HUES64 (cell line): ENCODE results near the gene RYK.

Experiments used
- H3K27ac ChIP-seq: 2 replicates; pipeline ENCODE4 v1.7.0; 2013; ENCODE audit warnings: low read depth, low read length, inconsistent platforms
- H3K27me3 ChIP-seq: 2 replicates; pipeline ENCODE4 v1.6.1; 2013; ENCODE audit warnings: mild to moderate bottlenecking, low read length; ENCODE audit not compliant: insufficient read depth
- H3K36me3 ChIP-seq: 2 replicates; pipeline ENCODE4 v1.6.1; 2013; ENCODE audit warnings: mild to moderate bottlenecking, low read length; ENCODE audit not compliant: insufficient read depth
- H3K4me1 ChIP-seq: 2 replicates; pipeline ENCODE4 v1.6.1; 2013; ENCODE audit warnings: mild to moderate bottlenecking, low read length, moderate library complexity; ENCODE audit not compliant: insufficient read depth
- H3K4me3 ChIP-seq: 2 replicates; pipeline ENCODE4 v1.5.1; 2013; ENCODE audit warnings: mild to moderate bottlenecking, low read length, moderate library complexity
- H3K9ac ChIP-seq: 2 replicates; pipeline ENCODE4 v1.6.1; 2013; ENCODE audit warnings: mild to moderate bottlenecking, low read depth, low read length
- H3K9me3 ChIP-seq: 2 replicates; pipeline ENCODE4 v1.6.1; 2013; ENCODE audit warnings: low read depth, low read length; ENCODE audit not compliant: insufficient read depth
- WGBS: fragments of 150-250, 120-280 bp; methylation state at CpG from one replicate; pipeline ENCODE4 v1.1.7; 2013; ENCODE audit warnings: missing lambda C conversion rate; 5-methylcytosine and 5-hydroxymethylcytosine counted together

Gene RYK

DNA sequence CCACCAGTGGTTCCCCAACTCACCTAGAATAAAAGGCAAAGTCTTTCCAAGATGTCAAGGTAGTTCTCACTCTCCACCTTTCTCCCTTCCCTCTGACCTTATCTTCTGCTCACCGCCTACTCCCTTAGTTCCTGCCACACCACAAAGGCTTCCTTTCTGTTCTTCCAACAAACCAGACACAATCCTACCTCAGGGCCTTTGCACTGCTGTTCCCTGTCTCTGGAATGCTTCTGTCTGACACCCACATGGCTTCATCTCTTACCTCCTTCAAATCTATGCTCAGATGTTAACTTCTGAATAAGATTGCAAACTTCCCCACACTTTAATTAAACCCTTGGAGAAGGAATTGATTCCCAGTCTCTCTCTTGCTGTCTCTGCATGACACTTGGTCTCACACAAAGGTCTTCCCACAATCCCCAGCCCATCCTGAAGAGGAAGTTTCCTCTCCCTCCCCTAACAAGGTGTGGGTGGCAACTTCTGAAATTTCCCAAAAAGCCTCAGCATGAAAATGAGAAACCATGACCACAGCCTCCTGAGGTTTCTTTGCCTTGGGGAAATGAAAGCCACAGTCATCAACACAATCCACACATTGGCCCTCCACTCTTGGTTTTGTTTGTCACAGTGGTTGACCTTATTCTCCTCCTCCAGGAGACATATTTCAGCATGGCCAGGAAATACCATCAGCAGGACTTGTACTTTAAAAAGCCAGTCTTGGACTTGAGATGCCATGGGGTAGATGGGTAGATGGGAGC is 3.0 kb upstream of the RYK start:
- no peaks in the 10 kb centered on the region for H3K27me3 ChIP-seq
- 85% methylated on average over 1 of the region's 1 CpG for WGBS
- H3K9me3 ChIP-seq: no peaks in the 10 kb centered on the region

DNA sequence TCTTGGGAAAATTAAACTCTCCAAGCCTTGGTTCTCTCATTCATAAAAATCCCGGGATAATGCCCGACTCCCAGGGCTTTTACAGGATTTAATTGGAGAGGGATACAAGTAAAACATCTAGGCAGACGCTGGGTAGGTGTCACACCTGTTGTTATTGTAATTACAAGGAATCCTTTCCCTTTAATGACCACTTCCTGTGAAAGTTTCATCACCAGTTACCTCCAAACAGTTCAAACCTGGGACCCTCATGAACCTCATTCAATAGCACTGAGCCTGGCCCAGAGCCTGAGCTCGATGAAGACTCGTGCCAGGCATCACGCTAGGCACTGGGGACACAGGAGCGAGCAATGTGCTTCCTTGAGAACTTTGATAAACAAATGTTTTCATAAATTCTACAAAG is 2.1 kb upstream of the RYK start:
- no peaks in the 10 kb centered on the region for H3K27me3 ChIP-seq
- H3K27ac ChIP-seq: peak overlapping the region; percentile 11; the same call in 1 of the 2 replicates
- no peaks in the 10 kb centered on the region for H3K9me3 ChIP-seq
- peaks cover 28% of the 10 kb centered on the region for H3K4me1 ChIP-seq
- WGBS: 65% methylated on average over 6 of the region's 7 CpGs
- no peak overlapping the region for H3K4me3 ChIP-seq
- H3K36me3 ChIP-seq: no peaks in the 10 kb centered on the region
- H3K9ac ChIP-seq: peak overlapping the region; percentile 9; the same call in 1 of the 2 replicates

More for the DNA sequence above, 3.0 kb upstream of the RYK start:
- Histone ChIP-seq H3K27ac (no peak overlapping the region), H3K4me3 (no peak overlapping the region), H3K9ac (no peak overlapping the region), H3K36me3 (no peaks in the 10 kb centered on the region), H3K4me1 (peaks cover 28% of the 10 kb centered on the region)

DNA sequence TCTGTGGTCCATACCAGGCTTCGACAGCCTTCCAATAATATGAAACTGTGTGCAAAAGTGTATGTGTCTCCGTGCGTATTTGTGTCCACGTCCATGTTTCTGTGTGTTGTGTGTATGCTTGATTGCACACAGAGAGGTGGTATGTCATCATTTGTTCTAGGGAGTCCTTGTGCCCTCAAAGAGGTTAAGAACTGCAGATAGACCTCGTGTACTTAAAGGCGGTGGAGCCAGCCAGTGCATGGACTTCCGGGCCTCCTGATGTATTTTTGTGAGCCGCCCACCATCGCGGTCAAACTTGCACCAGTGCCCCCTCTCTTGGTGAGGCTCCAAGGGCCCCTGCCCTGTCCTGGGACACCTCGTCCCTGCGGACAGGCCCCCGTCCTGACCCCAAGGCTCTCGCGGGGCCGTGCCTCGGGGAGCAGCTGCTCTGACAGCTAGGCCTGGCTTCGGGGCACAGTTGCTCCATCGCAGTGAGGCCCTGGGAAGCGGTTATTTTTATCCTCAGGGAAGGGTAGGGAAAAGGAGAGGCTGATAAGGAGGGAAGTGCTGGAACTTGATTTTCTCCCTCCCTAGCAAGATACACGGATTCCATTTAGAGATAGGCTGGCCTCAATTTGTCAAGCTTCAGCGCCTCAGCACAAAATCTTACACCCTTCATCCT is 1.2 kb upstream of the RYK start:
- H3K4me1 ChIP-seq: peaks cover 28% of the 10 kb centered on the region
- no peaks in the 10 kb centered on the region for H3K36me3 ChIP-seq
- no peak overlapping the region for H3K4me3 ChIP-seq
- H3K27ac ChIP-seq: peak overlapping the region; percentile 11; the same call in 1 of the 2 replicates
- no peaks in the 10 kb centered on the region for H3K27me3 ChIP-seq
- 78% methylated on average over 20 of the region's 22 CpGs for WGBS
- H3K9ac ChIP-seq: no peak overlapping the region
- no peaks in the 10 kb centered on the region for H3K9me3 ChIP-seq

DNA sequence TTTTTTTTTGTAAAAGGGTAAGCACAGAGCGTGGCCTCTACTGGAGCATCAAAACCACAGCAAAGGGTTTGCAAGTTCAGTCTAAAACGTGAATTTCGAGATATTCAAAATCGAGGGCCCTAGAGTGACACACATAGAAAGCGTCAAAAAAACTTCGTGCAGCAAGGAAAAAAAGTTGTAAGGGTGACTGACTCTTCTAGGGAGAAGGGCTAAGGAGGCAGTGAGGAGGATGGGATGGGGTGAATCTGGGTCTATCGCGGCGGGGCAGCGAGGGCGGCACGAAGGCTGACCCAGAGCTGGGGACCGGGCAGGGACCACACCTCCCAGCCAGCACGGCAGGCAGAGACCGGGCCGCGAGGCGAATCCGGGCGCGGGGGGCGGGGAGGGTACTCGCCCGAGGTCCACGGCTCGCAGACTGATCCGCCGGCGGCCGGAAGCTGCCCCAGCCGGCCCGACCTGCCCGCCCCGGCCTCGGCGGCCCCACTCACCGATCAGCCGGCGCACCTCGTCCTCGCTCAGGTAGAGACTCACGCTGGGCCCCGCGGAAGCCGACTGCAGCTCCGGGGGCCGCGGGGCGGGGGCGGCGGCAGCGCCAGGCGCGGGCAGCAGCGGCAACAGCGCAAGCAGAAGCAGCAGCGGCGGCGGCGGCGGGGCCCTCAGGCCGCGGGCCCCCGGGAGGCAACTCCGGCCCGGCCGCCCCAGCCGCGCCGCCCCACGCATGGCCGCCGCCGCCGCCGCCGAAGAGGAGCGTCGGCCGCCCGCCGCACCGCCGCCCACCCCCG is 533 bp downstream of the RYK start:
- Histone ChIP-seq H3K4me1 (peaks cover 35% of the 10 kb centered on the region), H3K27ac (peak overlapping the region; percentile 46; the same call in 1 of the 2 replicates)
- WGBS: under 1% methylated on average over 85 of the region's 85 CpGs

DNA sequence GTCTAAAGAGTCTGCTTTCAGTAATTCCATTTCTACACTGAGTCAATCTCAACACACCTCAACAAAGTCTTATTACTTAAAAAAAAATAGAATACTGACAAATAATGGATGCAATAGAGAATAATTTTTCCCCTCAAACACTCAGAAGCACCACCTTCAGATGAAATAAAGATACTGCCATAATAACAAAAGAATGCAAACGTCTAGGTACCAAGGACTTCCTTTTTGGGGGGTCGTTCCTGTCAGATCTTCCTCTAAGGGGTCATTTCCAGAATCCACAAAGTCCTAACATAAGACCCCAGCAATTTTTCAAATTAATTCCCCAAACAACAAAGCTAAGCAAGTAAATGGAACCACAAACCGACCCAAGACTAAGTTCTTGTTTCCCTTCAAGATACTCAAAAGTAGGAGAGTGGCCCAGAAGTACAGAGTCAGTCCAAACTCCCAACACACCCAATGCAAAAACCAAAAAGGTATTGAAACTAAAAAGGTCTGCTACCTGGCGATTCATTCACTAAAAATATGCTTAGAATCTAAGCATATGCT is 1.3 kb downstream of the RYK start:
- 4% methylated on average over 4 of the region's 4 CpGs for WGBS
- peak overlapping the region; percentile 93 for H3K4me3 ChIP-seq
- H3K27ac ChIP-seq: no peak overlapping the region
- H3K27me3 ChIP-seq: no peaks in the 10 kb centered on the region
- no peaks in the 10 kb centered on the region for H3K36me3 ChIP-seq
- peaks cover 42% of the 10 kb centered on the region for H3K4me1 ChIP-seq
- no peaks in the 10 kb centered on the region for H3K9me3 ChIP-seq
- H3K9ac ChIP-seq: peak overlapping the region; percentile 76; the same call in 1 of the 2 replicates

More for the DNA sequence above, 533 bp downstream of the RYK start:
- Histone ChIP-seq H3K27me3 (no peaks in the 10 kb centered on the region), H3K9me3 (no peaks in the 10 kb centered on the region), H3K4me3 (peak overlapping the region; percentile 93), H3K9ac (peak overlapping the region; percentile 76), H3K36me3 (no peaks in the 10 kb centered on the region)

DNA sequence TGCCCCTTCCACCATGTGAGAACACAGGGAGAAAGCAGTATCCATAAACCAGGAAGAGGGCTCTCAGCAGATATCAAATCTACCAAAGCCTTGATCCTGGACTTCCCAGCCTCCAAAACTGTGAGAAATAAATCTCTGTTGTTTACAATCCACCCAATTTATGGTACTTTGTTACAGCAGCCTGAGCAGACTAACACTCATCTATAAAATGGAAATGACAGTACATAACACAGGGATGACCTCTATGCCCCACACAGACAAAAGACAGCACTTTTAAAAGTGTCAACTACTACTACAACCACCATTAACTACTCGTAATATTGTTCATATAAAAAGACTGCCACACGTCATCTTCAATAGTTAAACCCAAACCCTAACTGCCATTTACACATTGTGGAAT is 5.7 kb downstream of the RYK start:
- H3K4me1 ChIP-seq: peaks cover 39% of the 10 kb centered on the region
- H3K27ac ChIP-seq: no peak overlapping the region
- H3K9ac ChIP-seq: no peak overlapping the region
- H3K36me3 ChIP-seq: no peaks in the 10 kb centered on the region
- H3K4me3 ChIP-seq: no peak overlapping the region
- no peaks in the 10 kb centered on the region for H3K9me3 ChIP-seq
- H3K27me3 ChIP-seq: no peaks in the 10 kb centered on the region
- WGBS: 84% methylated on average over 2 of the region's 2 CpGs

DNA sequence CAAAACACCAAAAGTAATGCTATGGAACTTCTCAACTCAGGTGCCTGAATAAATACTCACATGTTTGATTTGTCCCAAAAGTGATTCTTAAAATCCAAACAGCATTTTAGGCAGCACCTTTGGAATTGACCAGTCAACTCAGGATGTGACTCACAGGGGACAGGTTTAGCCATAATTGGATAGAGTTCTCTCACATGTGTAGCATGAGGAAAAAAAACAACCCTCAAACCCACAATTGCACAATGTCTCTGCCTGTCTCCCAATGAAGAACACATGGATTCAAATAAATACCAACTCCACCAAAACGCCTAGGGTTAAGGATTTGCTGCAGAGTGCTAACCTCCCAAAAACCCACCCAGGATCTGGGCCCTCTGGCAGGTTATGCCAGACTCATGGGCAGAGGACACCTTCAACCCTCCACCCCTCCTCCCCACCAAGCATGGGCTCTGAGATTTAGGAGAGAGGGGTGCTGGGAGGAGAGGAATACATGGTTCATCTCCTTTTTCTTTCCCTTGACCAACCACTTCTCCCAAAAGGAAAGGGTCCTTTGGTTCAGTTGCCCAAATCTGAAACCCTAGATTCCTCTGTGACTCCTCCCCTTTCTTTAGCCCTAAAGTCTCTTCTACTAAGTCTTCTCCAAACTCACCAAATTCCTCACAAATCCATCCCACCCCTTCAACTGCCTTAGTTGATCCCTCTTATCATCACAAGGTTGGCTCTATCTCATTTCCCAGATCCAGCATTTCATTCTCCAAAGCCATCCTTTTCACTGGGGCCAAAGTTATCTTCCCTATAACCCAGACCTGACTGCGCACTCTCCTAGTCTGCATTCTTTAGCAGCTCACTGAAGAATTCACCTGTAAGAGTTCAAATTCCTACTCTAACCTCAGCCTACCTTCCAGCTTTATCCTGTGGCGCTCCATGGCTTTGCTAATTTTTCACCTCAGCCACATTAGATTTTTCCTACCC is 7.7 kb downstream of the RYK start:
- no peak overlapping the region for H3K27ac ChIP-seq
- H3K4me1 ChIP-seq: peaks cover 33% of the 10 kb centered on the region
- H3K27me3 ChIP-seq: no peaks in the 10 kb centered on the region
- no peaks in the 10 kb centered on the region for H3K9me3 ChIP-seq
- no peaks in the 10 kb centered on the region for H3K36me3 ChIP-seq
- H3K9ac ChIP-seq: no peak overlapping the region
- H3K4me3 ChIP-seq: no peak overlapping the region
- WGBS: 87% methylated on average over 3 of the region's 3 CpGs

DNA sequence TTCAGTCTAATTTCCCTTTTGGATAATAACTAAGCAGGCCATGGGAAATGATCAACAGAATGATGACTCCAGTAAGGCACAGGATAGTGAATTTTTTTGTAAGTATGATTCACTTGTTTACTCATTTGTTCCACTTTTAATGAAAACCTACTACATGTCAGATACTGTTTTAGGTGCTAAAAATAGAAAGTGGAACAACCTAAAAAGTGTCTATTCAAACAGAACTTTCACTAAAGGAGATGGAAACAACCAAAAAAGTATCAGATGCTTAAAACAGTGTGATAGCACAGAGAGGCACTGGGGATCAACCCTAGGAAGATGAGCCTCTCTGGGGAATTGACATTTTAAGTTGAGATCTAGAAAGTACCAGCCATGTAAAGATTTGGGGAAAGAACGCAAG is 11.1 kb downstream of the RYK start:
- Histone ChIP-seq H3K4me1 (peaks cover 43% of the 10 kb centered on the region), H3K27me3 (no peaks in the 10 kb centered on the region), H3K36me3 (no peaks in the 10 kb centered on the region), H3K9ac (no peak overlapping the region), H3K9me3 (no peaks in the 10 kb centered on the region), H3K4me3 (no peak overlapping the region), H3K27ac (no peak overlapping the region)
- WGBS: 93% methylated on average over 1 of the region's 1 CpG

DNA sequence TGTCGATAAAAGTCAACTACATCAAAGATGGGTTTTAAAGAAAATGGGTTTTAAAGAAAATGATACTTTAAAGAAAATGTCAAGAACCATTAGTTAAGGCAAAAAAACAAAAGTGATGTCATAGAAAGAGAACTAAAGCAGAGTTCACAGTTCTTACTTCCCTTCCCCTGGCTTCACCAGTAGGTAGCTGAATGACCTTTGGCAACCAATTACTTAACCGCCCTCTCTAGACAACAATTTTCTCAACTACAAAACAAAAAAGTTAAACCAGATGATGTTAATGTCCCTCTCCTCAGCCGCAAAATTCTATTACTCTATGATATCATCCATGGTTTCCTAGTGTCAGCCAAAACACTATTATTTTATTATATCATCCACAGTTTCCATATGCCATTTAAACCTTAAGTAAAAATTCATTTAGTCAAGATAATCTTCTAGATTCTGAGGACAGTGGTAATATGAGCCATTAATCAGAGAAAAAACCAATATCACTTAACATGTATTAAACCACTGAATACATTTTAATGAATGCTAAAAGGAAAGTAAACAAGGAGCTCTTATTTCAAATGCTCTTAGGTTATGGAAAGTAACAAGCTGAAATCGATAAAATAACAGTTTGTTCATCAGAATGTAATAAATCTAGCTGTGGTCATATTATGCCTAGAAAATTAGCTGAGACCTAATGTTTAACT is 13.1 kb downstream of the RYK start:
- Histone ChIP-seq H3K9me3 (no peaks in the 10 kb centered on the region), H3K9ac (no peak overlapping the region), H3K4me3 (no peak overlapping the region), H3K36me3 (no peaks in the 10 kb centered on the region), H3K27ac (no peak overlapping the region), H3K4me1 (peaks cover 24% of the 10 kb centered on the region), H3K27me3 (no peaks in the 10 kb centered on the region)
- WGBS: 88% methylated on average over 3 of the region's 4 CpGs
